K562 (cell line): Measurements from ENCODE around the gene ANO1. TPM values are rescaled to one million over a fixed set of nuclear protein-coding genes. Genes with fewer than 3 reads are reported as not detected.

ENCODE experiments used
- ATAC-seq: fragments of 200-7000 bp; cut with Tn5 transposase; 3 replicates; pipeline ENCODE4 v1.9.1; 2020; ENCODE audit warnings: moderate library complexity
- BruUV-seq: library from RNA; stranded (reverse); fragments of 400-500 nt; replicated peaks from 2 replicates; lab custom pipeline; 2021; lab: Mats Ljungman, UMichigan
- CTCF ChIA-PET: fragments of 300-600 bp; formaldehyde crosslinking; extraction: SDS; loops from one replicate; lab custom pipeline; 2021; ENCODE audit warnings: low intra/inter-chr PET ratio; lab: Yijun Ruan, JAX
- POLR2A ChIA-PET: fragments of 300-600, 350-650 bp; sonication (Branson Sonifier 250); formaldehyde crosslinking; extraction: SDS; loops from one replicate; lab custom pipeline; 2021; ENCODE audit warnings: antibody characterized with exemption, inconsistent platforms; lab: Yijun Ruan, JAX
- DNase-seq, 4 experiments: peaks; one replicate each; pipeline versions ENCODE4 v3.0.0 to v3.0.0-alpha.2; 2011 to 2018; ENCODE audit warnings: low spot score in 3 of 4, mixed read lengths in 3 of 4; ENCODE audit errors: extremely low read depth in 1 of 4
- FAIRE-seq: peaks from 2 replicates; lab custom pipeline; 2011; peaks lifted over from hg19 to GRCh38; lab: Jason Lieb, UNC
- H2AFZ ChIP-seq: 2 replicates; pipeline ENCODE4 v1.6.0; 2011; ENCODE audit warnings: low read depth, low read length, control low read depth, inconsistent platforms
- H3K27ac ChIP-seq: fragments of 200-600 bp; 3 replicates; pipeline ENCODE4 v1.8.0; 2011; ENCODE audit warnings: low read depth, mild to moderate bottlenecking, control low read depth, inconsistent platforms, low read length, moderate library complexity, mixed read lengths; ENCODE audit errors: extremely low read depth
- H3K27me3 ChIP-seq, 2 experiments: fragments of 300-600 bp in 1 of 2; 2 replicates in 1 of 2; 3 replicates in 1 of 2; pipeline versions ENCODE4 v1.6.0 to v1.8.0; 2011; ENCODE audit warnings: inconsistent platforms in 2 of 2, low read length in 2 of 2, mild to moderate bottlenecking in 1 of 2, mixed read lengths in 1 of 2, moderate library complexity in 1 of 2; ENCODE audit not compliant: control insufficient read depth in 2 of 2, insufficient read depth in 2 of 2
- H3K36me3 ChIP-seq: fragments of 300-600 bp; 3 replicates; pipeline ENCODE4 v1.8.0; 2011; ENCODE audit warnings: mild to moderate bottlenecking, low read length, inconsistent platforms; ENCODE audit not compliant: control insufficient read depth, insufficient read depth
- H3K4me1 ChIP-seq, 2 experiments: fragments of 200-600 bp in 1 of 2; replicated peaks in 1 of 2; 2 replicates in 1 of 2; 3 replicates in 1 of 2; pipeline versions ENCODE4 v1.5.1 to v1.8.0; 2011; ENCODE audit warnings: inconsistent platforms in 2 of 2, low read length in 2 of 2, mild to moderate bottlenecking in 1 of 2, mixed read lengths in 1 of 2, moderate library complexity in 1 of 2; ENCODE audit not compliant: control insufficient read depth in 2 of 2, insufficient read depth in 2 of 2
- H3K4me2 ChIP-seq: 2 replicates; pipeline ENCODE4 v1.6.1; 2011; ENCODE audit warnings: low read length, control low read depth, inconsistent platforms, mixed read lengths; ENCODE audit not compliant: insufficient read depth
- H3K4me3 ChIP-seq: fragments of 200-600 bp; sonication (generic), shearing (Covaris generic); 2 replicates; pipeline ENCODE4 v1.5.1; 2016; ENCODE audit warnings: control low read depth, inconsistent platforms
- H3K79me2 ChIP-seq: fragments of 200-600 bp; 3 replicates; pipeline ENCODE4 v1.8.0; 2011; ENCODE audit warnings: low read length, inconsistent platforms; ENCODE audit not compliant: control insufficient read depth, insufficient read depth
- H3K9ac ChIP-seq, 2 experiments: 2 replicates each; pipeline versions ENCODE4 v1.6.0 to v1.6.1; 2011; ENCODE audit warnings: low read depth in 2 of 2, low read length in 2 of 2, control low read depth in 1 of 2, inconsistent platforms in 1 of 2, mild to moderate bottlenecking in 1 of 2, mixed read lengths in 1 of 2; ENCODE audit not compliant: insufficient read depth in 1 of 2
- H3K9me1 ChIP-seq: one replicate; pipeline ENCODE4 v1.6.0; 2011; ENCODE audit warnings: inconsistent platforms, mild to moderate bottlenecking, low read length, moderate library complexity; ENCODE audit not compliant: control insufficient read depth, insufficient read depth
- H3K9me3 ChIP-seq: replicated peaks from 2 replicates; pipeline ENCODE4 v1.5.1; 2011; ENCODE audit warnings: low read depth, low read length, inconsistent platforms; ENCODE audit not compliant: control insufficient read depth, insufficient read depth
- H4K20me1 ChIP-seq: replicated peaks from 2 replicates; pipeline ENCODE4 v1.6.1; 2011; ENCODE audit warnings: low read length, inconsistent platforms, mixed read lengths; ENCODE audit not compliant: control insufficient read depth, insufficient read depth
- BCOR ChIP-seq: fragments of 450-650 bp; IDR thresholded peaks from 2 replicates; pipeline ENCODE4 v1.6.1; 2016
- KLF6 ChIP-seq: fragments of 250-450 bp; sonication (Bioruptor Pico); IDR thresholded peaks from 2 replicates; pipeline ENCODE4 v1.4.0; 2020; ENCODE audit warnings: mild to moderate bottlenecking, moderate library complexity, borderline replicate concordance
- LARP7 ChIP-seq: fragments of 450-650 bp; IDR thresholded peaks from 2 replicates; pipeline ENCODE4 v1.6.1; 2016
- MYBL2 ChIP-seq, 2 experiments: fragments of 450-650 bp in 1 of 2; sonication (generic) in 1 of 2; formaldehyde crosslinking in 1 of 2; IDR thresholded peaks; 2 replicates each; pipeline versions ENCODE4 v1.6.1 to v1.8.1; 2017 to 2022; ENCODE audit warnings: borderline replicate concordance in 1 of 2, inconsistent platforms in 1 of 2, low read depth in 1 of 2, mild to moderate bottlenecking in 1 of 2, missing genetic modification reagents in 1 of 2, moderate library complexity in 1 of 2
- NCOA4 ChIP-seq: fragments of 450-650 bp; IDR thresholded peaks from 2 replicates; pipeline ENCODE4 v1.6.1; 2018; ENCODE audit warnings: mild to moderate bottlenecking; ENCODE audit not compliant: partially characterized antibody
- POLR2AphosphoS2 ChIP-seq: IDR thresholded peaks from 2 replicates; pipeline ENCODE4 v1.6.1; 2012; ENCODE audit warnings: low read length, improper control_type of control experiment
- RFX5 ChIP-seq: IDR thresholded peaks from 2 replicates; pipeline ENCODE4 v1.6.1; 2011; ENCODE audit warnings: low read depth, mild to moderate bottlenecking, improper control_type of control experiment, low read length
- ZNF134 ChIP-seq: fragments of 250-450 bp; sonication (Bioruptor Pico); conservative IDR thresholded peaks from 2 replicates; pipeline ENCODE4 v1.4.0; 2020
- ZNF354B ChIP-seq: fragments of 250-450 bp; sonication (Bioruptor Pico); IDR thresholded peaks from 2 replicates; pipeline ENCODE4 v1.4.0; 2020
- ZNF780A ChIP-seq: fragments of 250-450 bp; sonication (Bioruptor Pico); IDR thresholded peaks from 2 replicates; pipeline ENCODE4 v1.5.0; 2021; ENCODE audit warnings: mild to moderate bottlenecking
- WGBS: fragments of 100-300 bp; shearing (Covaris generic); methylation state at CpG from one replicate; pipeline ENCODE4 v1.1.6; 2016; ENCODE audit warnings: low coverage, mixed read lengths; ENCODE audit not compliant: insufficient coverage; ENCODE audit errors: missing lambda C conversion rate; 5-methylcytosine and 5-hydroxymethylcytosine counted together
- in situ Hi-C: fragments of 300-500 bp; cut with MboI; formaldehyde crosslinking; loops from 4 replicates; pipeline ENCODE4 v1.15.0; 2018; ENCODE audit warnings: inconsistent platforms, mixed read lengths
- intact Hi-C: fragments of 100-400 bp; cut with micrococcal nuclease; formaldehyde crosslinking; loops from 2 replicates; pipeline ENCODE4 v1.14.2; 2022
- polyA plus RNA-seq, 8 experiments: library from polyadenylated mRNA; depleted of rRNA in 4 of 8; stranded (reverse) in 5 of 8; unstranded in 3 of 8; fragments of >200 nt; fragmentation: Nextera tagmentation in 2 of 8; fragmentation: Illumina TruSeq in 1 of 8; extraction: Ambion mirVana in 2 of 8; extraction: Trizol in 1 of 8; gene quantifications; 2 replicates each; pipeline versions ENCODE4 v1.2.1 to v1.2.3, GENCODE V29; 2011 to 2014; ENCODE audit warnings: inconsistent platforms in 1 of 8, missing spikeins in 1 of 8
- total RNA-seq, 7 experiments: library from RNA; depleted of rRNA in 6 of 7; stranded (reverse); fragments of >200 nt in 6 of 7; fragmentation: Illumina TruSeq in 2 of 7; extraction: Trizol in 2 of 7; gene quantifications; 2 replicates each; pipeline versions ENCODE4 v1.2.1 to v1.2.3, GENCODE V29; 2011 to 2021; ENCODE audit warnings: low replicate concordance in 1 of 7
- TF ChIP-seq, protein P1 (sequence below): sonication (generic); formaldehyde crosslinking; IDR thresholded peaks from 2 replicates; pipeline ENCODE4 v1.8.0; 2022; ENCODE audit warnings: mild to moderate bottlenecking, missing genetic modification reagents
- TF ChIP-seq, protein P2 (sequence below): fragments of 450-650 bp; IDR thresholded peaks from 2 replicates; pipeline ENCODE4 v1.6.1; 2016; ENCODE audit warnings: missing biosample characterization, missing genetic modification characterization
- TF ChIP-seq, protein P3 (sequence below): sonication (generic); formaldehyde crosslinking; IDR thresholded peaks from 2 replicates; pipeline ENCODE4 v1.8.0; 2022; ENCODE audit warnings: mild to moderate bottlenecking, missing genetic modification reagents
- TF ChIP-seq, protein P4 (sequence below): sonication (generic); formaldehyde crosslinking; IDR thresholded peaks from 2 replicates; pipeline ENCODE4 v1.8.1; 2023; ENCODE audit warnings: missing genetic modification reagents, mild to moderate bottlenecking, borderline replicate concordance

ANO1 gene
- total and polyA plus RNA-seq, 9 of the 15 experiments (the other 6 are each of a cell fraction or from before 2014, with no cell fraction given) = not detected

DNA sequence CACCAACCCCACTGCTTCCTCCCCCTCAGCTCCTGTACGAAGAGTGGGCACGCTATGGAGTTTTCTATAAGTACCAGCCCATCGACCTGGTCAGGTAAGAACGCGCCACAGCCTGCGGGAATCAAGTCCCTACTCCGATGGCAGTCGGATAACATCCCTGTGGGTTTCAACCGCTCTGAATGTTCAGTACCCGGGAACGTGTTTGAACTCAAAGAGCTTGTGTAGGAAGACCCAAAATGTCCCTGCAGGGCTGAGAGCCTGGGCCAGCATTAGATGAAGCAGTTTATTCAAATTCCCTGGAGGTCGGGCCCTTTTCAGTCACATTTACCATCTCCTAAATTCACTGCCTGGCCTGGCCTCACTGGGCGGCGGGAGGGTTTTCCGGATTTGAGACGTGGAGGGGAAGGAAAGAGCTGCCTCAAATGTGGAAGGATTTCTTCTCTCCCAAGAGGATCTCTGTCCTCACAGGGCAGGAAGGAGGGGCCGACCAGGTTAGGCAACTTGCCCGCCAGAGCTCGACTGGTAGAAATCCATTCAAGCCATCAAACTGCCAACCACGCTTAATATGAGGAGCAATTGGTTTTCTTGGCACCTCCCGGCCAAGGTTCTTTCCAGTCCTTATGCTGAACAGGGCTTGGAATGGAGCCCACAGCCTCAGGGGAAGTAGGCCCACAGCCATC lies 46.3 kb downstream of the ANO1 start:
- H3K9ac ChIP-seq = no peak overlapping the region
- in situ Hi-C loops (no loop called here), intact Hi-C loops (no loop called here)
- no peaks in the 10 kb centered on the region for H3K9me3 ChIP-seq
- ATAC-seq = no peak
- no peak for FAIRE-seq
- H3K27me3 ChIP-seq = peaks cover 37 to 60% of the 10 kb centered on the region in 2 experiments
- ChIA-PET CTCF (interaction anchor here (0.6 kb wide), 1 partner anchor 605 kb away, joined by 5 read pairs; no protein-coding TSS in a partner anchor), POLR2A (interaction anchor here (1.1 kb wide), 1 partner anchor 13 kb away, joined by 3 read pairs; no protein-coding TSS in a partner anchor)
- no peak overlapping the region for H3K27ac ChIP-seq
- H3K4me3 ChIP-seq = no peak overlapping the region
- no peaks in the 10 kb centered on the region for H3K9me1 ChIP-seq
- no peaks in the 10 kb centered on the region for H3K36me3 ChIP-seq
- H3K4me1 ChIP-seq = peaks cover 0 to 3% of the 10 kb centered on the region in 2 experiments; a peak in 2 of 5 replicates
- no peak overlapping the region for H3K4me2 ChIP-seq
- H4K20me1 ChIP-seq = peaks cover 16% of the 10 kb centered on the region; the same call in 1 of the 2 replicates
- BruUV-seq = no TSS peak
- no peak overlapping the region for H2AFZ ChIP-seq
- DNase-seq = no peak
- no peaks in the 10 kb centered on the region for H3K79me2 ChIP-seq
- 24% methylated on average over 20 of the region's 21 CpGs for WGBS
- TF ChIP-seq, protein P1, sequence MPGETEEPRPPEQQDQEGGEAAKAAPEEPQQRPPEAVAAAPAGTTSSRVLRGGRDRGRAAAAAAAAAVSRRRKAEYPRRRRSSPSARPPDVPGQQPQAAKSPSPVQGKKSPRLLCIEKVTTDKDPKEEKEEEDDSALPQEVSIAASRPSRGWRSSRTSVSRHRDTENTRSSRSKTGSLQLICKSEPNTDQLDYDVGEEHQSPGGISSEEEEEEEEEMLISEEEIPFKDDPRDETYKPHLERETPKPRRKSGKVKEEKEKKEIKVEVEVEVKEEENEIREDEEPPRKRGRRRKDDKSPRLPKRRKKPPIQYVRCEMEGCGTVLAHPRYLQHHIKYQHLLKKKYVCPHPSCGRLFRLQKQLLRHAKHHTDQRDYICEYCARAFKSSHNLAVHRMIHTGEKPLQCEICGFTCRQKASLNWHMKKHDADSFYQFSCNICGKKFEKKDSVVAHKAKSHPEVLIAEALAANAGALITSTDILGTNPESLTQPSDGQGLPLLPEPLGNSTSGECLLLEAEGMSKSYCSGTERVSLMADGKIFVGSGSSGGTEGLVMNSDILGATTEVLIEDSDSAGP = no peak
- TF ChIP-seq ZNF134 (CRISPR knock-in tag) (no peak), ZNF780A (CRISPR knock-in tag) (no peak), NCOA4 (no peak), KLF6 (CRISPR knock-in tag) (no peak), ZNF354B (CRISPR knock-in tag) (no peak), RFX5 (no peak), LARP7 (no peak), MYBL2 (IDR thresholded peaks at IDR 0.05; ENCODE audit: low read depth) (no peak), MYBL2 (CRISPR knock-in tag; IDR thresholded peaks at IDR 0.05; ENCODE audit: borderline replicate concordance) (no peak), BCOR (no peak), POLR2AphosphoS2 (no peak)
- TF ChIP-seq, protein P2, sequence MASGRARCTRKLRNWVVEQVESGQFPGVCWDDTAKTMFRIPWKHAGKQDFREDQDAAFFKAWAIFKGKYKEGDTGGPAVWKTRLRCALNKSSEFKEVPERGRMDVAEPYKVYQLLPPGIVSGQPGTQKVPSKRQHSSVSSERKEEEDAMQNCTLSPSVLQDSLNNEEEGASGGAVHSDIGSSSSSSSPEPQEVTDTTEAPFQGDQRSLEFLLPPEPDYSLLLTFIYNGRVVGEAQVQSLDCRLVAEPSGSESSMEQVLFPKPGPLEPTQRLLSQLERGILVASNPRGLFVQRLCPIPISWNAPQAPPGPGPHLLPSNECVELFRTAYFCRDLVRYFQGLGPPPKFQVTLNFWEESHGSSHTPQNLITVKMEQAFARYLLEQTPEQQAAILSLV = no peak
- TF ChIP-seq, protein P3, sequence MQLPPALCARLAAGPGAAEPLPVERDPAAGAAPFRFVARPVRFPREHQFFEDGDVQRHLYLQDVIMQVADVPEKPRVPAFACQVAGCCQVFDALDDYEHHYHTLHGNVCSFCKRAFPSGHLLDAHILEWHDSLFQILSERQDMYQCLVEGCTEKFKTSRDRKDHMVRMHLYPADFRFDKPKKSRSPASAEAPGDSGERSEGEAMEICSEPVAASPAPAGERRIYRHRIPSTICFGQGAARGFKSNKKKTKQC (CRISPR knock-in tag) = no peak
- TF ChIP-seq, protein P4, sequence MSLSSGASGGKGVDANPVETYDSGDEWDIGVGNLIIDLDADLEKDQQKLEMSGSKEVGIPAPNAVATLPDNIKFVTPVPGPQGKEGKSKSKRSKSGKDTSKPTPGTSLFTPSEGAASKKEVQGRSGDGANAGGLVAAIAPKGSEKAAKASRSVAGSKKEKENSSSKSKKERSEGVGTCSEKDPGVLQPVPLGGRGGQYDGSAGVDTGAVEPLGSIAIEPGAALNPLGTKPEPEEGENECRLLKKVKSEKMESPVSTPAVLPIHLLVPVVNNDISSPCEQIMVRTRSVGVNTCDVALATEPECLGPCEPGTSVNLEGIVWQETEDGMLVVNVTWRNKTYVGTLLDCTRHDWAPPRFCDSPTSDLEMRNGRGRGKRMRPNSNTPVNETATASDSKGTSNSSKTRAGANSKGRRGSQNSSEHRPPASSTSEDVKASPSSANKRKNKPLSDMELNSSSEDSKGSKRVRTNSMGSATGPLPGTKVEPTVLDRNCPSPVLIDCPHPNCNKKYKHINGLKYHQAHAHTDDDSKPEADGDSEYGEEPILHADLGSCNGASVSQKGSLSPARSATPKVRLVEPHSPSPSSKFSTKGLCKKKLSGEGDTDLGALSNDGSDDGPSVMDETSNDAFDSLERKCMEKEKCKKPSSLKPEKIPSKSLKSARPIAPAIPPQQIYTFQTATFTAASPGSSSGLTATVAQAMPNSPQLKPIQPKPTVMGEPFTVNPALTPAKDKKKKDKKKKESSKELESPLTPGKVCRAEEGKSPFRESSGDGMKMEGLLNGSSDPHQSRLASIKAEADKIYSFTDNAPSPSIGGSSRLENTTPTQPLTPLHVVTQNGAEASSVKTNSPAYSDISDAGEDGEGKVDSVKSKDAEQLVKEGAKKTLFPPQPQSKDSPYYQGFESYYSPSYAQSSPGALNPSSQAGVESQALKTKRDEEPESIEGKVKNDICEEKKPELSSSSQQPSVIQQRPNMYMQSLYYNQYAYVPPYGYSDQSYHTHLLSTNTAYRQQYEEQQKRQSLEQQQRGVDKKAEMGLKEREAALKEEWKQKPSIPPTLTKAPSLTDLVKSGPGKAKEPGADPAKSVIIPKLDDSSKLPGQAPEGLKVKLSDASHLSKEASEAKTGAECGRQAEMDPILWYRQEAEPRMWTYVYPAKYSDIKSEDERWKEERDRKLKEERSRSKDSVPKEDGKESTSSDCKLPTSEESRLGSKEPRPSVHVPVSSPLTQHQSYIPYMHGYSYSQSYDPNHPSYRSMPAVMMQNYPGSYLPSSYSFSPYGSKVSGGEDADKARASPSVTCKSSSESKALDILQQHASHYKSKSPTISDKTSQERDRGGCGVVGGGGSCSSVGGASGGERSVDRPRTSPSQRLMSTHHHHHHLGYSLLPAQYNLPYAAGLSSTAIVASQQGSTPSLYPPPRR (CRISPR knock-in tag) = no peak
